Measurements from ENCODE around the gene CDK11A. TPM values are rescaled to one million over a fixed set of nuclear protein-coding genes. Genes with fewer than 3 reads are reported as not detected.
"Not testable (repeated sequence)": the region's sequence is repeated elsewhere in the genome, so short reads cannot be mapped to it uniquely, and the experiment has no call there.

CDK11A gene
- total RNA-seq, 1 donor from 2014 or later: 103 TPM

DNA sequence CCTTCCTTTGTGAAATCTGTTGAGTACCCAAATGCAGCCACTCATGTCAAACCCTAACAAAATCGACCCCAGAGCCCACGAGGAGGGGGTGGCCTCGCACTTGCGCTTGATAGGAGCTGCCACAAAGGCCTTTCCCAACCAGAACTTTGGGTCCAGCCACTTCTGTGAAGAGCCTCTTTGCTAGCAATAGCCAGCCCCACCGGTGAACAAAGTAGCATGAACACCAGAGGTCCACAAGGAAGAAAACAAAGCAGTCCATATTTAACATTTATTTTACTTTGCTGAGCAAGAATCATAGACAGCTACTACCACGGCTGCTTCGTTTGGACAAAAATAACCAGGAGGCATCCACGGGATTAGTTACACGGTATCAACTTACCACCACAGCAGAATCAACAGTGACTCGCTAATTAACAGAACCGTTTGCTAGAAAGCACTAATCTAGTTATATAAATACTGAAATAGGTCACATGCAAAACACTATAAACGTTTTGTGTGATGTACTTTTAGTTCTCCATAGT is 3.0 kb upstream of the CDK11A start:
- intact Hi-C loops (cut with micrococcal nuclease): loop anchor here (10.0 kb wide), 2 partner anchors 152 to 322 kb away; partner anchors contain the start of genes MRPL20 and SSU72

- intact Hi-C loops (cut with micrococcal nuclease): loop anchor here (10.0 kb wide), 2 partner anchors 151 to 321 kb away; partner anchors contain the start of genes MRPL20 and SSU72
These were observed 1.9 kb upstream of the CDK11A start for GRCh38 chr1:1726088-1726487.

- intact Hi-C loops (cut with micrococcal nuclease): loop anchor here (5.0 to 10.0 kb wide), 3 partner anchors 146 to 316 kb away; partner anchors contain the start of genes MRPL20 and SSU72
These were observed 3.0 kb downstream of the CDK11A start for GRCh38 chr1:1721201-1721600.

DNA sequence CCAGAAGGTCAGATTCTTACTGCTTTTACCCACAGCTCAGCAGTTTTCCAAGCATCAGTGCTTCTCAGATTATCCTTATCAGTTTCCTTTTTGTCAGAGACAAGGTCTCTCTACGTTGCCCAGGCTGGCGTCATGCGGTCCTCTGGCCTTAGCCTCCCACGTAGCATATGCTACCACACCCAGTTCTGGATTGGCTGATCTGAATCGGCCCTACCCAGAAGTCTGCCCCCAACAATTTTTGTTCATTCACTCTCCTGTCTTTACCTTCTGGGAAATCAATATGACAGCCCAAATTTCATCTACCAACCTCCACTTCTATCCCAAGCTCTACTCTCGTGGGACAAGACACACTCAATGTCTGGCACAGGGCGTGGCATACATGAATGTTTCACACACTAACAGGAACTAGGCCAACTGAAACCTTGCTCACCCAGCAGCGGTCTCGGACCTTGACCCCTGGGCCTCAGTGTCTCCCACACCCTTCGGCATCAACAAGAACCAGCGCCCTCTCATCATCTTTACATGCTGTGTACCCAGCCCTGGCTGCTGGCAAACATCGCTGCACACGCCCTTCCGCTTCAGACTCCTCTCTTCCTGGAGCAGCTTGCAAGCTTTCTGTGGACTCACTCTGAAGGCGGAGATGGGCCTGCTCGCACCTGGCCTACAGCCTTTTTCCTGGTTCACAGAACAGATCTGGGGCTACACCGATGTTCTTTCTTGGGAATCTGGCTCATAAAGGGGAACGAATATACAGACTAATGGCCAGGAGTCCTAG is 8.9 kb downstream of the CDK11A start:
- intact Hi-C loops (cut with micrococcal nuclease): not testable (repeated sequence)

DNA sequence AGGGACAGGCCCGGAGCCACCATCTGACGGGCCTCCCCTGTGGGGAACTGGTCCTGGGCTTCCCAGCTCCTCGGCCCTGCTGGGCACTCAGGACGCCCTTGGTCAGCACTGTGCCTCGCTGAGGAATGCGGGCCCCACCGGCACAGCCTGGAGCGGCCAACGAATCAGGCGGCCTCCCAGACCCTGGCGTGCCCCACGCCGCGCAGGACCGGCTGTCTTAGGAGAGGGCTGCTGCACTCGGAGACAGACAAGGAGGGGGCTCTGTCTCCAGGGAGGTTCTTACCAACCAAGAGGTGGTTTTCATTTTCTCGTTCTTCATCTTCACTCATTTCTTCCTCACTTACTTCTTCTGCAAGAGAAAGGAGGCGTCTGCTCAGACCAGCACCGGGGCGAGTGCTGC is 16.3 kb downstream of the CDK11A start:
- intact Hi-C loops (cut with micrococcal nuclease): not testable (repeated sequence)

GRCh38 chr1:1707241-1707640 is 16.9 kb downstream of the CDK11A start:
- intact Hi-C loops (cut with micrococcal nuclease): not testable (repeated sequence)

DNA sequence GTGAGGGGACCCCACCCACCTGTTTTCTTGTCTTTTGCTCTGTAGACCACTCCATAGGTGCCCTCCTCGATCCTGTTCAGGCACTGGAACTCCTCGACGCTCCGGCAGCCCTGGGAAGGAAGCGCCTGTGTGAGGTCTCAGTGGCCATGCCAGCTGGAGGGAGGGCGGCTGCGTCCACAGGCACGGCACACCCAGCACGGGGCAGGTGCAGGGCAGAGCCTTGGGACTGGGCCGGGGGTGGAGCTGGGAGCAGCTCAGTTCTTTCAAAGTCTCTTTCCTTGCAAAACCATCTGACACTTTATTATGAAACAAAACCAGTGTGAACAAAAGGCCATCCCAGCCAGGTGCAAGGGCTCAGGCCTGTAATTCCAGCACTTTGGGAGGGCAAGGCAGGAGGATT is 18.5 kb downstream of the CDK11A start:
- intact Hi-C loops (cut with micrococcal nuclease): not testable (repeated sequence)

DNA sequence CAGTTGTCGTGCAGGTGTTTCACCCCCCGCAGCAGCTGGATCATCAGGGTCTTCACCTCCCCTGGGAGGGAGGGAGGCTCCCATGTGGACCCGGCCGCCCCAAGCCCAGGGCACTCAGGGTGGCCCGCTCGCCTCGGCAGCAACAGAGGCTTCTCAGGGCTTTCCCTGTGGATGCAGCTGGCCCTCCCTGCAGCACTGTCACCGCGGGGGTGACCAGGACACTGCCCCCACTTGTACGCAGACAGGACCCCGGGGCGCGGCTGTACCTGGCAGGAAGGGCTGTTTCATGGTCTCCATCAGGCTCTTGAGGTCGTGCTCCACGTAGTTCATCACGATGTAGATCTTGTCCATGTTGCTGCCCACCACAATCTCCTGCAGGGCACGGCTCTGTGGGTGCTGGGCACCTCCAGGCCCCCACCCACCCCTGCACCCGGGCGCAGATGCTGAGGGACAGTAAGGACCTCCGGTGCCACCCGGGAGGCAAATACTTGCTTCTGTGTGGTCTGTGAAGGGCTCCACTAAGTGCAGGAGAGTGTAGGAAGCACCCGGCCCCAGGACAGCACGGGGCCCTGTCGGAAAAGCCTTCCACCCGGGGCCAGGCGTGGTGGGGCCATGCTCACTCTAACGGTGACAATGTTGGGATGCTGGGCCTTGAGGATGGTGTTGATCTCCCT is 19.7 kb downstream of the CDK11A start:
- intact Hi-C loops (cut with micrococcal nuclease): not testable (repeated sequence)

DNA sequence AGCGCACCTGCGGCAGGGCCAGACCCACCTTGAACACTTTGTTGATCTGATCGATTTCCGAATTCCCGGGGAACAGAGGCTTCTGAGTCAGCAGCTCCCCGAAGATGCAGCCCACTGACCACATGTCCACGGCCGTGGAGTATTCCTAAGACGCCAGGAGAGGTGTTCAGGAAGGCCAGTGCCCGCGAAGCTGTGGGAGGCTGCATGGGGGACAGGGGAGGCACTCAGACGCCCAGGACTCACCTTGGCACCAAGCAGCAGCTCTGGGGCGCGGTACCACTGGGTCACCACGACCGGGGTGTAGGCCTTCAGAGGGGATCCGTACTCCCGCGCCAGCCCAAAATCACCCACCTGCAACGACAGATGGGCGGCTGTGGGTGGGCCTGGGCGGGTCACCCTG is 20.4 kb downstream of the CDK11A start:
- intact Hi-C loops (cut with micrococcal nuclease): no loop called here

DNA sequence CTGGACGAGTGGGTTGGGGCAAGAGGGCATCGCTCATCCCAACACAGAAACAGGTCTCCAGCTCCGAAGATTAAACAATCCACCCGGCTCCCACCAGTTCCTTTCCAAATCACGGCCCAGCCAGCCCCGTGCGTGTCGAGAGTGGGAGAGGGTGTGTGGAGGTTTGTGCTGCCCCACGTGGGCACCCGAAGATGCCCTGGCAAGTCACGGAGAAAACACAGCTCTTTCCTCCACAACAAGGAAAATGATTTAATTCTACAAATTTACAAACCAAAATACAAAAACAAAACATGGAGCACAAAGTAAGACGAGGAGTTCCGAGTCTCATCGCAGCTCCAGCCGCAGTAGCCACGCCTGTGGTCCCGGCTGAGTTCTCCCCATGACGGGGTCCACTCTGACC is 21.7 kb downstream of the CDK11A start:
- intact Hi-C loops (cut with micrococcal nuclease): not testable (repeated sequence)

DNA sequence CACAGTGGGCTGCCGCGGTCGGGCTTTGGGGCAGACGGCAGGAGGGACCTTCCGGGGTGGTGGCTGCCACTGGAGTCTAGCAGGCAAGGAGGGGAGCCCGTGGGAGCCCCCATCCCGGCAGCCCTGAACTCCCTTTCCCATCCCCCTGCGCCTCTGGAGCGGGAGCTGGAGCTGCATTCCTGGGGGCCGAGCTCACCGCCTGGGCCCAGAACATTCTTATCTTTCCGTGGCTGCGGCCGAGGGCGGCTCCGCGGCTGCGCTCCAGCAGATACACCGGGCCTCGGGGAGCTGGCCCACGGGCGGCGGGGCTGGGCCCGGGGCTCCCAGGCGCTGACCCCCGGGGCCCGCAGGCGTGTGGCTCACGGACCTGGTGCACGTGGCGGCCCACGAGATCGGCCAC is 23.6 kb downstream of the CDK11A start:
- intact Hi-C loops (cut with micrococcal nuclease): not testable (repeated sequence)

DNA sequence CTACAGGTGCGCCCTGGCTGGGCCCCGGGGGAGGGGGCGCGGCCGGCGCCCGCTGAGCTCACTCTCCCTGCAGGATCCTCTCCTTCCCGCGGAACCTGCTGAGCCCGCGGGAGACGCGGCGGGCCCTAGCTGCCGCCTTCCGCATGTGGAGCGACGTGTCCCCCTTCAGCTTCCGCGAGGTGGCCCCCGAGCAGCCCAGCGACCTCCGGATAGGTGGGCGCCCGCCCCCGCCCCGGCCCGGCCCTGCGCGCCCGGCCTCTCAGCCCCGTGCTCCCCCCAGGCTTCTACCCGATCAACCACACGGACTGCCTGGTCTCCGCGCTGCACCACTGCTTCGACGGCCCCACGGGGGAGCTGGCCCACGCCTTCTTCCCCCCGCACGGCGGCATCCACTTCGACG is 24.1 kb downstream of the CDK11A start:
- intact Hi-C loops (cut with micrococcal nuclease): not testable (repeated sequence)

DNA sequence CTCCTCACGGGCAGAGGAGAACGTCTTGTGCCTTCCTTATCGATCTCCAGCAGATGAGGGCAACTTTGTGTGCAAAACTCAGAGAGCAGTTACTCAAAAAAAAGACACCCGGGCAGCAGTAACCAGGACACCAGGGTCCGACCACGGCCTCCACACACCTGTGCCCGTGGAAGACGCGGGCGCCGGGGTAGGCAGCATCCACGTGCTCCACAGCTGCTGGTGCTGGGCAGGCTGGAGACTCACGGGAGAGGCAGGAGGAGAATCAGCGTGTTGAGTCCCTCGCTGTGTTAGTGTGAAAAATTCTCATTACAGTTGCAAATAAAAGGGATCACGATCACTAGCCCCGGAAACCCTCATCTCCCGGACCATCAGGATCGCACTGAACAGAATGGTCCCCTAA is 25.1 kb downstream of the CDK11A start:
- intact Hi-C loops (cut with micrococcal nuclease): not testable (repeated sequence)

DNA sequence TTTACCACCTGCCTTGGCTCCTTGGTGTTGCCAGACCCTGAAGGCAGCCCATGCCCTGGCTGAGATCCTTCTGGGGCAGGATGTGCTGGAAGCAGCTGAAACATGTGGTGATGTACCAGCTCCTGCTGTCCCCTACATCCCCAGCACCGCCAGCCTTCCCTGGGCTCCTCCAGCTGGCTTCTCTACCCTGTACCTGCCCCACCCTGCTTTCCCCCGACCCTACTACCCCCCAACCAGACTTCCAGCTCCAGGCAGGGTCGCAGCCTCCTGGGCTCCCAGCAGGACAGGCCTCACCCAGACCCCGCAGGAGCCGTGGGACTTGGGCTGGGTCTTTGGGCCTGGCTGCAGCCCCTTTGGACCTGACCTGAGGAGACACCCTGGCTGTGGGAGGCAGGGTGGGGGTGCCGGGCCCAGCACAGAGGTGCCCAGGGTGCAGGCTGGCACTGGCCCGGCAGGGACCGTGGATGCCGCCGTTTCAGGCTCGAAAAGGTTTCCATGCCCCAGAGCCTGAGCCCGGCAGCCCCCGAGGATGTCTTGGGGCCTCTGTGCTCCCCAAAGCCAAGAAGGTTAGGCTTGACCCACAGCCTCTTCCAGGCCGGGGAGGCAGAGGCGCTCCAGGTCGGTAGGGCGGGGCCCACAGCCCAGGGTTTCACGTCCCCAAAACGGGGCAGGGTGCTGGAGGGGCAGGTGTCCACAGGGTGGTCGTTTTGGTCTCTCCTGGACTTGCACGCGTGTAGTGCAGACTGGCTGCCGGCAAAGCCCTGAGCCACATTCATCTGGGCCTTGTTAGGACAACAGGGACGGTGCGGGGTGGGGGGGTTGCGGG is 26.6 kb downstream of the CDK11A start:
- intact Hi-C loops (cut with micrococcal nuclease): not testable (repeated sequence)

DNA sequence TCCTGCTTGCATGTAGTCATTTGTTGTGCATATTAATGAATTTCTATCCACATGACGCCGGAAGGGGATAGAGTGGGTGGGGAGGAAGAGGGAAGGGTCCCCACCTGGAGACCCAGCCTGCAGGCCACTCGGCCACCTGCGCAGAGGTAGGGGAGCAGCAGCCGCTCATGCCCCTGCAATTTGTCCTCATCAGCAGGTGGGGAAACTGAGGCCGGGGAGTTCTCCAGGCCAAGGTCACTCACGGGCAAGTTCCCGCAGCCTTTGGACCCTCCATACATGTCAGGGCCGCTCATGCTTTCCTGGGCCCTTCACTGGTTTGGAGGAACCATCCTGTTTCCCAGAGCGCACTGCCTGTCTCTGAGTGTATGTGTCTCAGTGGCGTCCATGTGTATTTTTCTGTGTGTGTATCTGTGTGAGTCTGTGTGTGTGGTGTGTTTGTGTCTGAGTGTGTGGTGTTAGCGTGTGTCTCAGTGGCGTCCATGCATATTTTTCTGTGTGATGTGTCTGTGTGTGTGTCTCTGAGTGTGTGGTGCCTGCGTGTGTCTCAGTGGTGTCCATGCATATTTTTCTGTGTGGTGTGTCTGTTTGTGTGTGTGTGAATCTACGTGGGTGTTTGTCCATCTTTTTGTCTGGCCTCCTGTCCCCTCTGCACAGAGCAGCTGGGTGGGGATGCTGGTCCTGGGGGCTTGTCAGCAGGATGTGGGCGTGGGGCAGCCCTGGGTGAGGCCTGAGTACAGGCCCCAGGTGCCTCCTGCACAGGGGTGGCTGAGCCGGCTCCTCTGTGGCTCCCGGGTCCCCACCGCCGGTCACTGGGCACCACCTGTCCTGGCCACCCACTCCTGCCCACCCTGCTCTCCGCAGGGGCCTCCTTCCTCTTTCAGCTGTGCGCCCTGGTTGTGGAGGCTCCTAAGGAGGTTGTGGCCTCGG is 27.5 kb downstream of the CDK11A start:
- intact Hi-C loops (cut with micrococcal nuclease): not testable (repeated sequence)

- intact Hi-C loops (cut with micrococcal nuclease): loop anchor here (5.0 kb wide), 1 partner anchor 54 kb away; no protein-coding TSS in a partner anchor
These were observed 31.2 kb downstream of the CDK11A start, which contains the start of gene SLC35E2B for GRCh38 chr1:1692714-1693647. Gene SLC35E2B, minus strand, starts transcription at chr1:1692795. Its CDS starts 16,096 bp downstream, at chr1:1676699.

DNA sequence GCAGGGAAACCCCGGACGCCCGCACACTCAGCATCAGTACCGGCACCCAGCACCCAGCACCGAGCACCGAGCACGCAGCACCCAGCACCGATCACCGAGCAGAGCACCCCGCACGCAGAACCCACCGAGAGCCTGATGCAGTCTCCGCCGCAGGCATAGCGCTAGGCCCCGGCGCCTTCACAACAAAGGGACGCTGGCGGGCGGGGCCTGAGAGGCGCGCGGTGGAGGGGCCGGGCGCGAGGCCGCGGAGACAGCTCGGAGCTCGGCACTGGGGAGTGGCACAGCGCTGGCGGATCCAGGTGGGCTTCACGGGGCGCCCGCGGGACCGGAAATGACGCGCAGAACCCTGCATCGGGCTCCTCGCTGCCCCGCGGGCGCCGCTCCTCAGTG is 31.8 kb downstream of the CDK11A start:
- intact Hi-C loops (cut with micrococcal nuclease): loop anchor here (5.0 kb wide), 1 partner anchor 55 kb away; no protein-coding TSS in a partner anchor

GRCh38 chr1:1691443-1691842 is 32.7 kb downstream of the CDK11A start:
- intact Hi-C loops (cut with micrococcal nuclease): loop anchor here (5.0 kb wide), 1 partner anchor 56 kb away; no protein-coding TSS in a partner anchor

- intact Hi-C loops (cut with micrococcal nuclease): not testable (repeated sequence)
These were observed 34.6 kb downstream of the CDK11A start for GRCh38 chr1:1689526-1689925.
